Measurements from ENCODE around the gene CBFA2T2. TPM values are rescaled to one million over a fixed set of nuclear protein-coding genes. Genes with fewer than 3 reads are reported as not detected.

The CBFA2T2 gene
- total RNA-seq, 1 donor from 2014 or later: 58.1 TPM

- Mint-ChIP-seq H3K27ac (peak overlapping the region; percentile 87), H3K36me3 (ENCODE audit: insufficient read depth) (peaks cover 7% of the 10 kb centered on the region), H3K4me3 (ENCODE audit: low read depth) (peak overlapping the region; percentile 85), H3K27me3 (peaks cover 3% of the 10 kb centered on the region), H3K9me3 (ENCODE audit: low read depth) (no peaks in the 10 kb centered on the region), H3K4me1 (ENCODE audit: low read depth) (peaks cover 11% of the 10 kb centered on the region)
- peak; percentile 71 for DNase-seq (ENCODE audit: low spot score, unreplicated experiment)
- TF ChIP-seq CTCF (IDR thresholded peaks at IDR 0.05; ENCODE audit: unreplicated experiment): no peak
Measured at GRCh38 chr20:33663161-33664084, 173.5 kb downstream of the CBFA2T2 start.

GRCh38 chr20:33664085-33664761 is 174.3 kb downstream of the CBFA2T2 start:
- DNase-seq (ENCODE audit: low spot score, unreplicated experiment): no peak
- Mint-ChIP-seq H3K27me3 (peaks cover 3% of the 10 kb centered on the region), H3K36me3 (ENCODE audit: insufficient read depth) (peaks cover 10% of the 10 kb centered on the region), H3K4me3 (ENCODE audit: low read depth) (peak overlapping the region; percentile 85), H3K9me3 (ENCODE audit: low read depth) (no peaks in the 10 kb centered on the region), H3K27ac (peak overlapping the region; percentile 50), H3K4me1 (ENCODE audit: low read depth) (peaks cover 11% of the 10 kb centered on the region)
- no peak for TF ChIP-seq CTCF (IDR thresholded peaks at IDR 0.05; ENCODE audit: unreplicated experiment)

- Mint-ChIP-seq H3K9me3 (ENCODE audit: low read depth) (no peaks in the 10 kb centered on the region), H3K36me3 (ENCODE audit: insufficient read depth) (peaks cover 11% of the 10 kb centered on the region), H3K27me3 (peaks cover 3% of the 10 kb centered on the region), H3K4me1 (ENCODE audit: low read depth) (peaks cover 11% of the 10 kb centered on the region), H3K4me3 (ENCODE audit: low read depth) (peak overlapping the region; percentile 85), H3K27ac (peak overlapping the region; percentile 50)
- no peak for DNase-seq (ENCODE audit: low spot score, unreplicated experiment)
- no peak for TF ChIP-seq CTCF (IDR thresholded peaks at IDR 0.05; ENCODE audit: unreplicated experiment)
Measured at GRCh38 chr20:33664762-33665144, 174.9 kb downstream of the CBFA2T2 start.

- Mint-ChIP-seq H3K36me3 (ENCODE audit: insufficient read depth) (peaks cover 14% of the 10 kb centered on the region), H3K27me3 (peaks cover 3% of the 10 kb centered on the region), H3K4me1 (ENCODE audit: low read depth) (peaks cover 16% of the 10 kb centered on the region), H3K27ac (peak within 1 kb of the TSS; percentile 1), H3K9me3 (ENCODE audit: low read depth) (no peaks in the 10 kb centered on the region), H3K4me3 (ENCODE audit: low read depth) (peak within 1 kb of the TSS; percentile 76)
- TF ChIP-seq CTCF (IDR thresholded peaks at IDR 0.05; ENCODE audit: unreplicated experiment): peak; percentile 30
- peak; percentile 77 for DNase-seq (ENCODE audit: low spot score, unreplicated experiment)
Measured at GRCh38 chr20:33666293-33667244, 176.7 kb downstream of the CBFA2T2 start, which contains the start of gene ACTL10. Gene ACTL10, plus strand, starts transcription at chr20:33666943. Its CDS starts 555 bp downstream, at chr20:33667498.
